ENCODE results near the gene PUS3.
"Not testable (repeated sequence)": the region's sequence is repeated elsewhere in the genome, so short reads cannot be mapped to it uniquely, and the experiment has no call there.

PUS3 gene

DNA sequence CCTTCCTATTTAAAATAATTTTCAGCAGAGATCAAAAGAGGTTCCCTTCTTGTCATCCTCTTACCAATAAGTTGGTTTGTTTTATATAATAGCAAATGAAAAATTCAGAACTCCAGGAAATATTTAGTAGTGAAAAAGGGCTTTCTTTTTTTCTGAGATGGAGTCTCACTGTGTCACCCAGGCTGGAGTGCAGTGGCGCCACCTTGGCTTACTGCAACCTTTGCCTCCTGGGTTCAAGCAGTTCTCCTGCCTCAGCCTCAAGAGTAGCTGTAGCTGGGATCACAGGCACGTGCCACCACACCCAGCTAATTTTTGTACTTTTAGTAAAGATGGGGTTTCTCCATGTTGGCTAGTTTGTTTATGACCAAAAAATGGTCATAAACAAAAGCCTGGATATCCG, 11.6 kb upstream of the PUS3 start:
- DNase-seq: not testable (repeated sequence)

DNA sequence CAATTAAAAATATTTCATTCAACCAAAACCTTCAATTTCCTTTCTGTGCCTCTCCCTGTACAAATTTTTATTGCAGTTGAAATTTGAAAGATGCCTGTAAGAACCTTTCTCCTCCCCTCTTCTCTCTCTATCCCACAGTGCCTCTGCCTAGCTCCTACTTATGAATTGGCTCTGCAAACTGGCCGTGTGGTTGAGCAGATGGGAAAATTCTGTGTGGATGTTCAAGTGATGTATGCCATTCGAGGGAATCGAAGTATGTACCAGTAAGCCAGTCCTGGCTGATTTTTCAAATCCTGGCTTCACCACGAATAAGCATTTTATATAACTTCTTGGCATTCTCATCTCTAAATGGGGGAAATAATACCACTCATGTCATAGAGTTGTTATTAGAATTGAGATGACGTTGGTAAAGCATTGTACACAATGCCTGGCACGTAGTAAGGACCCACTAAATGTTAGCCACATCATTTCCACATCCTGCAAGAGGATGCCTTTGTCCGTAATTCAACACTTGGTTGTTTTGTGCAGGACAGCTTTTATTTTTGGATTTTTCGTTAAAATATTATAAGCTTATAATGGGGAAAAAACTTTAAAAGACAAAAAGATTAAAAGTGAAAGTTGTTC, 7.3 kb upstream of the PUS3 start:
- no peak for DNase-seq

DNA sequence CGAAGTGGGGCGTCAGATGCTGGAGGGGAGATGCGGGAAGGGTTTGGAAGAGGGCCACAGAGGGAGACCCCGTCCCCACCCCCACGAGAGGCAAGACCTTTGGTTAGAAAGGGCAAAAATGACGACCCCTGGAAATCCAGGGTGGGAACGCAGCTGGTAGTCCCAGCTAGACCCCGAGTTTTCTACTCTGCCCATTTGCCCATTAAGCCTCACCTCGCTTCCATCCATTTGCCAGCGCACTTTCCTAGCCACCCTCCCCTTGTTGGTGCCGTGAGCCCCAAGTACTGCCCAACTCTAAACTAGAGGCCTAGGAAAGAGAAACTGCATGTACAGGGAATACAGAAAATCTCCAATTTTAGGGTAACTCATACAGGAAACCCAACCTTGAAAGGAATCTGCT, 1.7 kb upstream of the PUS3 start:
- DNase-seq: no peak

DNA sequence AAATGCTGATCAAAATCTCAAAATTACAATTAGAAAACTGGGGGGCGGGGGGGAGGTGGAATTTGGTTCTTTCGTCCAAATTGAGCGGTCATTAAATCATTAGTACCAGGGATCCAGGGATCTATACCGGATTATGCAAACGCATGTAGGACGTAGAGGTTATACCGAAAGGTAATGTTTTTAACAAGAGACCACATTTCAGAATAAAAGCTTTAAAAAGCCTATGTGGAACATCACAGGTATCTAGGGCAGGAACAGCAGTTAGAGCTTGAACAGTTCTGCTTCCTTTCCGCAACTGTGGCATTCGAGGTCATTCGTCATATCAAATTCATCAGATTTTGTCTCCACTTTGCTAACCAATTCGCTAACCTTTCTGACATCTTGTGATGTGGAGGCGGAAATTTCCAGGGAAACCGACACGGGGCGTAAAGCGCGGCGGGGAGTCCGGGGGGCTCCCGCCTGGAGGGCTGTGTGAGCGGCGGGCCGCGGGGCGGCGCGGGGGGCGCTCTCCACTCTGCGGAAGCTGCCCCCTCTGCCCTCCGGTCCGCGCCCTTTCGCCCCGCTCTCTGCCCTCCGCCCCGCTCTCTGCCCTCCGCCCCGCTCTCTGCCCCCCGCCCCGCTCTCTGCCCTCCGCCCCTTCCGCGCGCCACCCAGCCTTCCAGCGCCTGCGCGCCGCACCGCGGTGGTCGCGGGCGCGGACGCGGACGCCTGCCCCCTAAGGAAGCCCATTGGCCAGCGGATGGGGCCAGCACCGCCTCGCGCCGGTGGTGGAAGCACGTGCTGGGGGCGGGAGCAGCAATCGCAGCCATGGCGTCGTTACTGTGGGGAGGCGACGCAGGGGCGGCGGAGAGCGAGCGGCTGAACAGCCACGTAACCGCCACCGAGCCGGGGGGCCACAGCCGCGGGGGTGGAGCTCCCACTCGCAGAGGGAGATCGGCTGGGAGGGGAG, 979 bp upstream of the PUS3 start, which contains the start of gene DDX25:
TSS of gene DDX25 (plus strand) at position 798 of the 949 bp plus-strand sequence. CDS start at position 808, 10 bp downstream.
- no peak for DNase-seq

DNA sequence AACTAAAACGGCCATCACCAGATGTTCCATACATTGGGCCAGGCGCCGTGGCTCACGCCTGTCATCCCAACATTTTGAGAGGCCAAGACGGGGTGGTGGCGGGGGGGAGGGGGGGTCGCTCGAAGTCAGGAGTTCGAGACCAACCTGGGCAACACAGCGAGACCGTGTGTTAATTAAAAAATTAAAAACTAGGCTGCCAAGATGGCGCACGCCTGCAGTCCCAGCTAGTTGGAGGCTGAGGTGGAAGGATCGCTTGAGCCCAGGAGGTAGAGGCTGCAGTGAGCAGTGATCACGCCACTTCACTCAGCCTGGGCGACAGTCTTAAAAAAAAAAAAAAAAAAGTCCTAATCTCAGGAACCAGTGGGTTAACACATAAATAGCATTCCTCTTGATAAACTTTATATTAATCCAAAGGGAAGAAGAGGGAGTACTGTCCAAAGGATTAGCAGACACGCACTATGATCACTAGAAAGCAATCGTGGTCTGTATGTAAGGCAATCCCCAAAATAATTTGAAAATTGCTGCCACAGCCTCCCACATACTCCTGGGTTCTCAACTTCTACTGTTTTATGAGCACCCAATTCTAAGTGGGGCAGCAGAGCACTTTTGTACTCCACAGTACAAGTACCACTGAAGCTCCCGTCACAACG, 604 bp downstream of the PUS3 start:
- no peak for DNase-seq

DNA sequence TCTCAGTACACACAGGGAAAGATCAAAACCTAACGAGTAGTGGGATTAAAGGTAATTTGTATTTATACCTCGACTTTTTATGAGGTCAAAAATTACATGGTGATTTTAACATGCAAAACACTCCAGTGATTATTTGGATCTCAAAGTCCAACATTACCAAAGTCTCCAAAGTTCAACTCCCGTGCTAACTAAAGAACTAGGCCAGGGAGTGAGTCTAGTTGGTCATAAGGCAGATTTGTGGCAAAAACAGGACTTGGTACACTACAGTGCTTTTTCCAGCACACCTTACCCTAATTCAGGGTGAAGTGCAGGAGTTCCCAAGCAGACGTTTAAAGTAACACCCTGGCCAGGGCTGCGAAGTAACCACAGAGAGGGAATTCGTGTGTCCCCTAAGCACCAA, 1.1 kb downstream of the PUS3 start:
- DNase-seq: no peak

DNA sequence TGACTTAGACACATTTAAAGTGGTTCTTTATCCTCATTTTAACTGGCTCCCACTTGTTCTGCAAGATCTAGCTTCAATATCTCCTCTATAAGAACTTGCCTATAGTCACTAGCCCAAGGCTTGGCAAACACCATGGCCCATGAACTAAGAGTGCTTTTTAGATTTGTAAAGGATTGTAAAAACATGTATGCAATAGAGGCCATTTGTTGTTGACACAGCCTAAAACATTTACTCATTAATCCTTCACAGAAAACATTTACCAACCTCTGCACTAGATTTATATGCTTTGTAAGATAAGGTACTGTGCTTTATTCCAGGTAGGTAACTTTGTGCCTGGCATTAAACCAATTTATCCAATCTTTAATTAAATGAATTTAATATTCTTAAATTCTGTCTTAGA, 10.0 kb downstream of the PUS3 start:
- no peak for DNase-seq

DNA sequence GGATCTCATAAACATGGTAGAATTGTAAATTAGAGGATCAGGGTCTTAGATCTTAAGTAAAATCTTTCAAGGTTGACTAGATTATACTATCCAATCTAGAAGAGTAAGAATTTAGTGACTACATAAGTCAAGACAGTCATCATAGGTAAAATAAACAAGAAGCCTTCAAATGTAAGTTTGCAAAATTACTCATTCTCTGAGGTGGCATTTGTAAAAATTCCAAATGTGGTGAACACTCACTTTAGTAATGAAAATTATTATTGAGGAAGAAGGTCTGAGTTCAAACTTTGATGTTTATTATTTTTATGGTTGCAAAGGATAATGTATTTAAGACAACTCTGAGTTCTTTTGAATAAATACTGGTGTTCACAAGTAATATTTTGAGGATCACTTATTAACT, 10.9 kb downstream of the PUS3 start:
- DNase-seq: no peak

DNA sequence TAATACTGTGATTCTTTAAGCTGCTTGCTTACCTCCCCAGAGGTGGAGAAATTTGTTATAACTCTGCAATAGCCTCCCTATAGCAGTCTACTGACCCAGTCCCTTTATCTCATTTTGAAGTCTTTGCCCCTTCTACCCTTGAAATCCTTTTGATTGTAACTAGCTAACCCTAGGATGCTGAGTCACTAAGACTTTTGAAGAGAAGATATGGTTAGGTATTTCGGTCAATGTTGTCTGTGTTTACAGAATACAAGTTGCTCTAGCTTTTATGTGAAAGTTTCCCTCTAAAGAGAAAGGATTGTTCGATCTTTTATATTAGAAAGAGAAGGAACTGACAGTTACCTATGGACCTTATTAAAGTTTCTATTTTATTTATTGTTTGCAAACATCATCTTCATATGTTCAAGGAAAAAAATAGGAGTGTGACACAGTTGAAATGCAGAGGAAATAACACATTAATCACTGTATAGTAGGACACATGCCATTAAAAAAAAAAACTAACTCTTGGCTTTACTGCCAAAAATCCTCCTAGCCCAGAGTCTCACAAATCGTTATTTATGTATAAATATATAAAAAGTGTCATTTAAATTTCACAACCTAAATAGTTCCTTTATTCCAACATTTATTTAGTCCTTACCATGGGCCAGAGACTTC, 12.4 kb downstream of the PUS3 start:
- DNase-seq: no peak

DNA sequence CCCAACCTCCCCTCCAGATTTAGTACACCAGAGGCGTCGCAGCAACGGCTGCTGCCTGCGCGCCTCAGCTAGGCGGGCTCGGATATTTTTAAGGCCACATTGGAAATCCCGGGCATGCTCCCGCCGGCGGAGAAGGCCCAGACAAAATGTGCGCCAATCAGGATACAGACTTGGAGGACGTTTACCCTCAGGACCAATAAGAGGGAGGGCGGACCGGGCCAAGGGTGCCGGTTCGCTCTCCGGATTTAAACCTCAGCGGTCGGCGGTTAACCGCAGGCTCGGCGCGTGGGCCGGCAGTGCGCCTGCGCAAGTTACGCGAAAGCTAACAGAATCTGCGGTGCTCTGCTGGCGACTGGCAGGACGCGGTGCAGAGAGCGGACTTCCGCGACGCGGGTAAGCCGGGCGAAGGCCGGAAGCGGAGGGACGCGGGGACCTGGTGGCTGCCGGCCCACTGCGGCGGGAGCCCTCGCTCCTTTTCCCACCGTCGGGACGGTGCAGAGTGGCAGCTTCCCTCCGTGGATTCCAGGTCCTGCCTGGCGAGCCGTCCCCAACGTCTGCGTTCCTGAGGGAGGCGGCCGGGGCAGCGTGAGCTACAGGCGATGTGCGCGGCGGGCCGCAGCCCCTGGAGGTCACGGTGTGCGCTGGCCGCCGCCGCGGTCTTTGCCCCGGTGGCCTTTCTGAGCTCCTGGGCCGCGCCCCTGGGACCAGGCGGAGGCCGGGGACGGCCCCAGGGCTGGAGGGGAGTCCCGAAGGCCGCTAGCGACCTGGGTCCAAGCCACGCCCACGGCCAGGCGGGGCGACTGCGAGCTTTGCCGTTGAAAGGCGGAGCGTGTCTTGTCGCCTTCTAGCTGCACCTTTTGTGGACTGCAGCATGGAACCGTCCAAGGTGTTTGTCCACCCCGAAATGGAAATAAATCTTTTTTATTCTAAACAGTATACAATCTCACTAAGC, 15.4 kb downstream of the PUS3 start, which contains the start of gene HYLS1:
TSS of gene HYLS1 (plus strand) at position 296 of the 952 bp plus-strand sequence. CDS start 11,701 bp downstream, outside the sequence.
- peak; percentile 96 for DNase-seq

DNA sequence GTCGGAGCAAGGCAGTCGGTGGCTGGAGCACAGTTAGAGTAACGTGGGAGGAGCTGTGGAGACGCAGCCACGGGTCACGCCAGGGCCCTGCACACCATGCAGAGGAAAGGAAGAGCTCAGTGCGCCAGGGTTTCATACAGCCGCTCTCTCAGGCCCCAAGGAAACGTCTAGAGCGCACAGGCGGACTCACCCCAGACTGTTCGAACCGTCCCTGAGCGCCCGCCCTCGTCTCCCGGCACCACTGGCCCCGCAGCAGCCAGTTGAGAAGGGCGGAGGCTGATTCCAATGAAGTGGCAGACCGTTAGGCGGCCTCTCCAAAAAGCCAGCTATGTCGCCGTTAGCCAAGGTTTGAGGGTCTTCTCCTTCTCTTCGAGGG, 16.0 kb downstream of the PUS3 start:
- no peak for DNase-seq

DNA sequence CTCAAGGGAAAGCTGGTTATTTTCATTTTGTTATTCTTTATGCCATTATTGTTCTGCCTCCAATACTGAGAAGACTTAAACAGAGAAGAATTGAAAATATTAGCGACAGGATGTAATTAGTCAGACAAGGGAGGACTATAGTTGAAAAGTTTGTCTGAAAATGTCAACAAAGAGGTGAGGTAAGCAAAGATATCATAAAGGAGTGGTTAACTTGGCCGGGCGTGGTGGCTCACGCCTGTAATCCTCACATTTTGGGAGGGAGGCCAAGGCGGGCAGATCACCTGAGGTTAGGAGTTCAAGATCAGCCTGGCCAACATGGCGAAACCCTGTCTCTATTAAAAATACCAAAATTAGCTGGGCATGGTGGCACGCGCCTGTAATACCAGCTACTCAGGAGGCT, 19.6 kb downstream of the PUS3 start:
- no peak for DNase-seq

DNA sequence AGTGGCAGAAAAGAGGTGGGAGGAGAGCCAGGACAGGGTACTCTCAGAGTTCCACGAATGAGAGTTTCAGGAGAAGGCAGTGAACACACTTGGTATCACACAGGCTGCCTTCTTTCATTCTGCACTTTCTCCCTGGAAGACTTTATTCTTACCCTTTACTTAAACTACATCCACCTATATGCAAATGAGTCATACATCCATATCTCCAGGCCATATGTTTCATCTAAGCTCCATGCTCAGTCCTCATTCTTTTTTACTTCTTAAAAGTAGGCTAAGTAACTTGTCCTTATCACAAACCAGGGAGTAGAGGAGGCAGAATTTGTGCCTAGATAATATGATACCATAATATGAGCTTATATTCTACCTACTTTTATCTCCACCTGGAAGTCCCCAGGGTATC, 21.7 kb downstream of the PUS3 start:
- DNase-seq: no peak

DNA sequence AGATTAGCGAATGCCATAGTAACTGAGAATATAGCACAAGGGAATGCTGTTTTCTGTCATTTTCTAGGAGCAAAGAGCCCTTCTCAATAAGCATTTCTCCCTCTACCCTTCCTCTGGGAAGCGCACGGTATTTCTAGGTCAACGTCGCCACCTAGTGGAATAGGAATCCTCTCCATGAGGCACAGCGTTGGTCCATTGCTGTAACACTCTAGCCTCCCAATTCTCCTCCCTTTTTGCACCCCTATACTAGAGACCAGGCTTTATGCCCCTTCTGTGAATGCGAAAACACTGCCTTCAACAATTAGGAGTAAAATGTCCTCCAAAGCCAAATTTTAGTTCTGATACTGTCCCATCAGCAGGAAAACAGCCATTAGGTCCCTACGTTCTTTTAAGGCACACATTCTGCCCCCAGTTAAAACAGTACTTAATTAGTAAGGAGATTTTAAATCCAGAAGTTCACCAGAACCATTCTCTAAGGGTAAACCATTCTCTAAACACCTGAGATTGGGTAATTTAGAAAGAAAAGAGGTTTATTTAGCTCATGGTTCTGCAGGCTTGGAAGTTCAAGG, 28.4 kb downstream of the PUS3 start:
- DNase-seq: peak; percentile 53

DNA sequence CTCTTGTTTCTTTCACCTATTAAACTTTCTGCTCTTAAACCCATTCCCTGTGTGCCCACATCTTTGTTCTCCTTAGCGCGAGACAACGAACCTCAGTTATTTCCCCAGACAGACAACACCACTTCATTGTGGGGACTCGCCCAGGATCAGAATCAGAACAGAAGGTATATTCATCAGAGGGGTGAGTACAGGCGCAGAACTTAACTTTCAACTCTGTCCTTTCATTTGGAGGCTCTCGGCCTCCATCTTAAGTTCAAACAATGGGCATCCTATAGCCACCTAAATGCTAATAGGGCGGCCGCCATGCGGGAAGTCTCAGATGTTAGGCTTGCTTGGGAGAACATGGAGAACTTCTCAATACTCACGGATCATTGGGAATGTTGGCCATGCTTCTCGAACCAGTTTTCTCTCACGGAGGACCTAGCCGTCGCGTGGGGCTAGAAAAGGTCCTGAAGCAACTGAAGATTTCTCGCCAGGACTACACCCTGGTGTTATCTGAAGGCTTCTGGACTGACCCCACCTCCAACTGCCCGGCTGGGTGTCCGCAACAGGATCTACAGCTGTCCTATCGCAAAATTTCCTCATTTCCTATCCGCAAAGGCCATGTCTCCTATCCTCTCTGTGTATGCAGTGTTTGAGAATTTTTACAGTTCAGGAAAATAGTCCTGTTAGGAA, 29.0 kb downstream of the PUS3 start:
- DNase-seq: no peak

DNA sequence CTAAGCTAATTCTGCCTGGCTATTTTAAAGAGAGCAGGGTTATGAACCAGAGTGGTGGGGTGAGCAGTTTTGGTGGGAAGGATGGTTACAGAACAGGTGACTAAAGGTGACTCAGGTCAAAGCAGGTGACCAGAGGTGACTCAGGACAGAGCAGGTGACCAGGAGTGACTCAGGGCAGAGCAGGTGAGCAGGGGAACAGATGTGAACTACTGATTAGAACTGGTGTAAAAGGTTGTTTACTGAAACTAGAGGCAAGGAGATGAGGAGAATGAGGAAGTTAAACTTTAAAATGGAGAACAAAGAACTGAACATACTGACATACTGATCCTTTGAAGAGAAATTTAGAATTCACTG, 30.9 kb downstream of the PUS3 start:
- DNase-seq: no peak

DNA sequence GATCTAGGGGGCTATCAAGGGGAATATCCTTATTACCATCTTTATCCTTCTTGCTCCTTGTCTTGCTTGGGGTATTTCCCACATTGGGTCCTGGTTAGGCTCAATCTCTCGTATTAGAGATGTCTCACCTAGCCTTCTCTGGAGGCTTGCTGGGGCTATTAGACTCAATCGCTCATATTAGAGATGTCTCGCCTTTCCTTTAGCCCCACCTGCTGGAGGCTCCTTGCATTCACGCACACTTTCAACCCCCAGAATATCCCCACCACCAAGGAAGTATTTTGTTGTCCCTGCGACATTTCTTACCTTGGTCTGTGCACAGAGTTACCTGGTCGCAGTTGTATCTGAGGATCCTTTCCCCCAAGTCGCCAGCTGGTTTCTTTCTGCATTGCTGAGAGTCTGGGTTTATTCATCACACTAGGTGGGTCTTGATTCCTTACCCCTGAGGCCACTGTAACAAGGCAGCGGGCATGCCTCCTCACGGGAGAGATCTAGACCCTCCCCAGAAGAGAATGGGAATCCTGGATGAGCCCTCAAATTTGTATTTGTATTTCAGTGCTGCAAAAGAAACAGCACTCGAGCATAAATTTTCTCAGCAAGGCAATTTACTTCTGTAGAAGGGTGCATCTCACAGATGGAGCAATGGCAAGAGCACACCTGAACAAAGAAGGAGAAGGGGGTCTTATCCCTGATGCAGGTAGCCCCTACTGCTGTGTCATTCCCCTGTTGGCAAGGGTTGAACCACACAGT, 31.4 kb downstream of the PUS3 start:
- no peak for DNase-seq

DNA sequence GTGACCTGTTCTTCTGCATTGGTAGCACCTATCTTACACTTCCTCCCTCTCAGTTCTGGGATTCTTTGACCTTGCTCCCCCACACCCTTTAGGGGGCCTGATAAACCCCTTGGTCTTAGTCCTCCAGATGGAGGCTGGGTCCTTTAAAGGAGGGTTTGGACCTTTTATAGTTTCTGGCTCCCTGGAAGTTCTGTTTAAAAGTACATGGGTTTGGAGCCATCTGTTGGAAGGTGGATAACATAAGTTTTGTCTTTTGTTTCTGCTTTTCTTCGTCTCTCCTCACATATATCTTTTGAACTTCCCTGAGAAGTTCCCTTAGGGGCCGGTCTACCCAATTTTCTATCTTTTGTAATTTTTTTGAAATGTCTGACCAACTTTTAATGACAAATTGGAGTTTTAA, 33.5 kb downstream of the PUS3 start:
- no peak for DNase-seq

DNA sequence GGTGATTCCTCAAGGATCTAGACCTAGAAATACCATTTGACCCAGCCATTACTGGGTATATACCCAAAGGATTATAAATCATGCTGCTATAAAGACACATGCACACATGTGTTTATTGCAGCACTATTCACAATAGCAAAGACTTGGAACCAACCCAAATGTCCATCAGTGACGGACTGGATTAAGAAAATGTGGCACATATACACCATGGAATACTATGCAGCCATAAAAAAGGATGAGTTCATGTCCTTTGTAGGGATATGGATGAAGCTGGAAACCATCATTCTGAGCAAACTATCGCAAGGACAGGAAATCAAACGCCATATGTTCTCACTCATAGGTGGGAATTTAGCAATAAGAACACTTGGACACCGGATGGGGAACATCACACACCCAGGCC, 37.7 kb downstream of the PUS3 start:
- DNase-seq: not testable (repeated sequence)

DNA sequence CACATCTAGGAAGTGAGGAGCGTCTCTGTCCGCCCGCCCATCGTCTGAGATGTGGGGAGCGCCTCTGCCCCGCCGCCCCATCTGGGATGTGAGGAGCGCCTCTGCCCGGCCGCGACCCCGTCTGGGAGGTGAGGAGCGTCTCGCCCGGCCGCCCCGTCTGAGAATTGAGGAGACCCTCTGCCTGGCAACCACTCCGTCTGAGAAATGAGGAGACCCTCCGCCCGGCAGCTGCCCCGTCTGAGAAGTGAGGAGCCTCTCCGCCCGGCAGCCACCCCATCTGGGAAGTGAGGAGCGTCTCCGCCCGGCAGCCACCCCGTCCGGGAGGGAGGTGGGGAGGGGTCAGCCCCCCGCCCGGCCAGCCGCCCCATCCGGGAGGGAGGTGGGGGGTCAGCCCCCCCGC, 40.2 kb downstream of the PUS3 start:
- DNase-seq: not testable (repeated sequence)
